ENCODE measurements around the gene PSMD4.

Gene PSMD4

GRCh38 chr1:151211972-151212705 lies 42.4 kb upstream of the PSMD4 start:
- H3K4me1 ChIP-seq (ENCODE audit: control insufficient read depth in 2 of 2, insufficient read depth in 1 of 2, low read depth in 1 of 2, low read length in 2 of 2), result no peaks in the 10 kb centered on the region
- H2BK120ac ChIP-seq (ENCODE audit: low read depth, low read length), result no peak overlapping the region
- no peak overlapping the region for H3K4me3 ChIP-seq (ENCODE audit: low read length in 2 of 2)
- H3K9me3 ChIP-seq (replicated peaks in 1 of 2; ENCODE audit: control insufficient read depth in 2 of 2, insufficient read depth in 1 of 2, low read depth in 1 of 2, low read length in 2 of 2), result no peaks in the 10 kb centered on the region
- no peak overlapping the region for H2AFZ ChIP-seq (ENCODE audit: low read length)
- WGBS, 2 donors (ENCODE audit: extremely low coverage in 2 of 2, insufficient read length in 2 of 2, insufficient replicate concordance in 1 of 2), result no CpG with 5 or more reads among the region's 15 CpGs
- no peak overlapping the region for H3K4ac ChIP-seq (ENCODE audit: low read length)
- H3K9ac ChIP-seq (ENCODE audit: low read depth, low read length, poor library complexity), result no peak overlapping the region
- no peak overlapping the region for H3K23ac ChIP-seq (ENCODE audit: low read depth, low read length, poor library complexity)
- H3K79me1 ChIP-seq (ENCODE audit: low read depth, low read length), result peaks cover 6% of the 10 kb centered on the region
- no peak for DNase-seq (ENCODE audit: low spot score)
- H3K27ac ChIP-seq (replicated peaks; ENCODE audit: low read length), result no peak overlapping the region
- H2BK15ac ChIP-seq (ENCODE audit: low read length), result no peak overlapping the region
- no peak overlapping the region for H2AK5ac ChIP-seq (ENCODE audit: low read depth, low read length)
- peaks cover 14 to 77% of the 10 kb centered on the region in 2 donors for H3K36me3 ChIP-seq (replicated peaks in 1 of 2; ENCODE audit: control insufficient read depth in 2 of 2, insufficient read depth in 2 of 2, low read length in 2 of 2)
- H4K91ac ChIP-seq (ENCODE audit: low read depth, low read length, poor library complexity), result no peak overlapping the region
- H4K8ac ChIP-seq (ENCODE audit: low read depth, low read length), result no peak overlapping the region
- H3K14ac ChIP-seq (ENCODE audit: low read length), result no peak overlapping the region
- H2BK12ac ChIP-seq (ENCODE audit: low read length), result no peak overlapping the region
- H3K27me3 ChIP-seq (ENCODE audit: control insufficient read depth in 3 of 3, insufficient read depth in 3 of 3, low read depth in 1 of 3, low read length in 3 of 3), result no peaks in the 10 kb centered on the region
- no peak overlapping the region for H3K18ac ChIP-seq (ENCODE audit: low read length)
- H2BK5ac ChIP-seq (ENCODE audit: low read length), result no peak overlapping the region
- H3K4me2 ChIP-seq (ENCODE audit: insufficient read depth, low read length, poor library complexity, severe bottlenecking), result no peak overlapping the region

DNA sequence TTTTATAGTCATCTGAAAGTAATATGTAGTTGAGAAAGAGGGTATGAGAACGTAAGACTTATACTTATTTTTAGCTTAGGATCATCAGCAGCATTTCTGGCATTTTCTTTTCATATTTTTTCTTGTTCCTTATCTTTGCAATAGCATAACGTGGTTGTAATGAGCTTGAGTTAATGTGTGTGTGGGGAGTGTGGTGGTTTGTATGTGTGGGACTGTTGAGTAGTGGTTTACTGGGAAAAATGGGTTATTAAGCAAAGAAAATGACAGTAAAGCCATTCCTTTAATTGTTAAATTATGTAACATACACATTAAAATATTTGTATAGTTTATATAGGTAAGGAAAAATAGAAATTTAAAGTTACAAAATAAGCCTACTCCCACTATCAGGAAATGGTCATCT lies 41.0 kb upstream of the PSMD4 start:
- Histone ChIP-seq H3K9me3 (replicated peaks in 1 of 2; ENCODE audit: control insufficient read depth in 2 of 2, insufficient read depth in 1 of 2, low read depth in 1 of 2, low read length in 2 of 2) (no peaks in the 10 kb centered on the region), H4K8ac (ENCODE audit: low read depth, low read length) (no peak overlapping the region), H3K14ac (ENCODE audit: low read length) (no peak overlapping the region), H2BK15ac (ENCODE audit: low read length) (no peak overlapping the region), H3K79me1 (ENCODE audit: low read depth, low read length) (peaks cover 6% of the 10 kb centered on the region), H3K27me3 (ENCODE audit: control insufficient read depth in 3 of 3, insufficient read depth in 3 of 3, low read depth in 1 of 3, low read length in 3 of 3) (no peaks in the 10 kb centered on the region), H3K4me1 (ENCODE audit: control insufficient read depth in 2 of 2, insufficient read depth in 1 of 2, low read depth in 1 of 2, low read length in 2 of 2) (no peaks in the 10 kb centered on the region), H2AFZ (ENCODE audit: low read length) (no peak overlapping the region), H2BK12ac (ENCODE audit: low read length) (no peak overlapping the region), H3K4ac (ENCODE audit: low read length) (no peak overlapping the region), H3K23ac (ENCODE audit: low read depth, low read length, poor library complexity) (no peak overlapping the region), H3K4me3 (ENCODE audit: low read length in 2 of 2) (no peak overlapping the region), H3K9ac (ENCODE audit: low read depth, low read length, poor library complexity) (no peak overlapping the region), H3K18ac (ENCODE audit: low read length) (no peak overlapping the region), H4K91ac (ENCODE audit: low read depth, low read length, poor library complexity) (no peak overlapping the region), H2BK120ac (ENCODE audit: low read depth, low read length) (no peak overlapping the region), H2AK5ac (ENCODE audit: low read depth, low read length) (no peak overlapping the region), H3K4me2 (ENCODE audit: insufficient read depth, low read length, poor library complexity, severe bottlenecking) (no peak overlapping the region), H3K27ac (replicated peaks; ENCODE audit: low read length) (no peak overlapping the region), H2BK5ac (ENCODE audit: low read length) (no peak overlapping the region), H3K36me3 (replicated peaks in 1 of 2; ENCODE audit: control insufficient read depth in 2 of 2, insufficient read depth in 2 of 2, low read length in 2 of 2) (peaks cover 10 to 77% of the 10 kb centered on the region in 2 donors)
- no peak for DNase-seq (ENCODE audit: low spot score)
- 100% methylated on average over 1 of the region's 2 CpGs; no CpG with 5 or more reads in 1 of the 2 donors for WGBS, 2 donors (ENCODE audit: extremely low coverage in 2 of 2, insufficient read length in 2 of 2, insufficient replicate concordance in 1 of 2)

DNA sequence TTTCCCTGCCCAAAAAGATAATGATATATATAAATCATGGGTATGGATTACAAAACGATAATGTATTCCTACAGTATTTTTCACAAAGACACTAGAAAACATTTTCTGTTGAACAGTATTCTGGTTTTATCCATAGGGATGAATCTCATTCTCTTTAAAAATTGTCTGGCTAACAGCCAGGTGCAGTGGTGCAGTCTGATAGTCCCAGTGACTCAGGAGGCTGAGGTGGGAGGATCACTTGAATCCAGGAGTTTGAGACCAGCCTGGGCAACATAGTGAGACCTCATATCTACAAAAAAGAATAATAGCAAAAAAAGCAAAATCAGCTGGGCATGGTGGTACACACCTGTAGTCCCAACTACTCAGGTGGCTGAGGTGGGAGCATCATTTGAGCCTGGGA lies 32.9 kb upstream of the PSMD4 start:
- Histone ChIP-seq H4K91ac (ENCODE audit: low read depth, low read length, poor library complexity) (no peak overlapping the region), H3K27me3 (ENCODE audit: control insufficient read depth in 3 of 3, insufficient read depth in 3 of 3, low read depth in 1 of 3, low read length in 3 of 3) (no peaks in the 10 kb centered on the region), H2BK120ac (ENCODE audit: low read depth, low read length) (no peak overlapping the region), H3K27ac (replicated peaks; ENCODE audit: low read length) (no peak overlapping the region), H2BK12ac (ENCODE audit: low read length) (no peak overlapping the region), H3K4me3 (ENCODE audit: low read length in 2 of 2) (no peak overlapping the region), H2AK5ac (ENCODE audit: low read depth, low read length) (no peak overlapping the region), H3K4me1 (ENCODE audit: control insufficient read depth in 2 of 2, insufficient read depth in 1 of 2, low read depth in 1 of 2, low read length in 2 of 2) (peaks cover 0 to 4% of the 10 kb centered on the region in 2 donors), H3K9me3 (replicated peaks in 1 of 2; ENCODE audit: control insufficient read depth in 2 of 2, insufficient read depth in 1 of 2, low read depth in 1 of 2, low read length in 2 of 2) (no peaks in the 10 kb centered on the region), H3K23ac (ENCODE audit: low read depth, low read length, poor library complexity) (no peak overlapping the region), H2BK5ac (ENCODE audit: low read length) (no peak overlapping the region), H2BK15ac (ENCODE audit: low read length) (no peak overlapping the region), H3K4me2 (ENCODE audit: insufficient read depth, low read length, poor library complexity, severe bottlenecking) (no peak overlapping the region), H3K9ac (ENCODE audit: low read depth, low read length, poor library complexity) (no peak overlapping the region), H3K4ac (ENCODE audit: low read length) (no peak overlapping the region), H2AFZ (ENCODE audit: low read length) (no peak overlapping the region), H3K36me3 (replicated peaks in 1 of 2; ENCODE audit: control insufficient read depth in 2 of 2, insufficient read depth in 2 of 2, low read length in 2 of 2) (peaks cover 2 to 73% of the 10 kb centered on the region in 2 donors), H4K8ac (ENCODE audit: low read depth, low read length) (no peak overlapping the region), H3K79me1 (ENCODE audit: low read depth, low read length) (peaks cover 2% of the 10 kb centered on the region), H3K18ac (ENCODE audit: low read length) (no peak overlapping the region), H3K14ac (ENCODE audit: low read length) (no peak overlapping the region)
- WGBS, 2 donors (ENCODE audit: extremely low coverage in 2 of 2, insufficient read length in 2 of 2, insufficient replicate concordance in 1 of 2), result no CpG with 5 or more reads among the region's 1 CpG
- DNase-seq (ENCODE audit: low spot score), result no peak

GRCh38 chr1:151222130-151222529 lies 32.4 kb upstream of the PSMD4 start:
- DNase-seq (ENCODE audit: low spot score), result no peak
- no CpG with 5 or more reads among the region's 4 CpGs for WGBS, 2 donors (ENCODE audit: extremely low coverage in 2 of 2, insufficient read length in 2 of 2, insufficient replicate concordance in 1 of 2)
- H3K79me1 ChIP-seq (ENCODE audit: low read depth, low read length), result peaks cover 2% of the 10 kb centered on the region

More at GRCh38 chr1:151222130-151222529, 32.4 kb upstream of the PSMD4 start:
- no peak overlapping the region for H3K23ac ChIP-seq (ENCODE audit: low read depth, low read length, poor library complexity)
- no peak overlapping the region for H2BK120ac ChIP-seq (ENCODE audit: low read depth, low read length)
- H3K9me3 ChIP-seq (replicated peaks in 1 of 2; ENCODE audit: control insufficient read depth in 2 of 2, insufficient read depth in 1 of 2, low read depth in 1 of 2, low read length in 2 of 2), result no peaks in the 10 kb centered on the region
- H3K4me3 ChIP-seq (ENCODE audit: low read length in 2 of 2), result no peak overlapping the region
- H2BK12ac ChIP-seq (ENCODE audit: low read length), result no peak overlapping the region
- no peak overlapping the region for H4K8ac ChIP-seq (ENCODE audit: low read depth, low read length)
- no peaks in the 10 kb centered on the region for H3K27me3 ChIP-seq (ENCODE audit: control insufficient read depth in 3 of 3, insufficient read depth in 3 of 3, low read depth in 1 of 3, low read length in 3 of 3)
- H2BK5ac ChIP-seq (ENCODE audit: low read length), result no peak overlapping the region
- peaks cover 0 to 4% of the 10 kb centered on the region in 2 donors for H3K4me1 ChIP-seq (ENCODE audit: control insufficient read depth in 2 of 2, insufficient read depth in 1 of 2, low read depth in 1 of 2, low read length in 2 of 2)
- no peak overlapping the region for H3K4me2 ChIP-seq (ENCODE audit: insufficient read depth, low read length, poor library complexity, severe bottlenecking)
- peaks cover 2 to 76% of the 10 kb centered on the region in 2 donors for H3K36me3 ChIP-seq (replicated peaks in 1 of 2; ENCODE audit: control insufficient read depth in 2 of 2, insufficient read depth in 2 of 2, low read length in 2 of 2)
- no peak overlapping the region for H2AK5ac ChIP-seq (ENCODE audit: low read depth, low read length)
- H3K4ac ChIP-seq (ENCODE audit: low read length), result no peak overlapping the region
- no peak overlapping the region for H2BK15ac ChIP-seq (ENCODE audit: low read length)
- H3K18ac ChIP-seq (ENCODE audit: low read length), result no peak overlapping the region
- no peak overlapping the region for H2AFZ ChIP-seq (ENCODE audit: low read length)
- no peak overlapping the region for H3K14ac ChIP-seq (ENCODE audit: low read length)
- H4K91ac ChIP-seq (ENCODE audit: low read depth, low read length, poor library complexity), result no peak overlapping the region
- H3K9ac ChIP-seq (ENCODE audit: low read depth, low read length, poor library complexity), result no peak overlapping the region
- no peak overlapping the region for H3K27ac ChIP-seq (replicated peaks; ENCODE audit: low read length)

Data from neuronal stem cell (in vitro differentiated cells).